OCI-LY7 (cell line): ENCODE results near the gene PLEKHM1. TPM values are rescaled to one million over a fixed set of nuclear protein-coding genes. Genes with fewer than 3 reads are reported as not detected.

ENCODE experiments used
- BruUV-seq: library from RNA; stranded (reverse); fragments of 400-500 nt; replicated peaks from 2 replicates; lab custom pipeline; 2021; lab: Mats Ljungman, UMichigan
- CTCF ChIA-PET: fragments of 300-600 bp; sonication (Branson Sonifier 250); formaldehyde crosslinking; loops from one replicate; lab custom pipeline; 2022; ENCODE audit warnings: antibody characterized with exemption; ENCODE audit not compliant: unreplicated experiment; lab: Charles Lee
- POLR2A ChIA-PET: fragments of 300-600 bp; sonication (Branson Sonifier 250); formaldehyde crosslinking; loops from one replicate; lab custom pipeline; 2022; ENCODE audit warnings: antibody characterized with exemption; lab: Charles Lee
- DNase-seq: peaks from one replicate; pipeline ENCODE4 v3.0.0-alpha.2; 2015; ENCODE audit warnings: low spot score
- H2AFZ ChIP-seq: fragments of 200-600 bp; sonication (generic), shearing (Covaris generic); 2 replicates; pipeline ENCODE4 v1.6.1; 2014; ENCODE audit warnings: mild to moderate bottlenecking, antibody characterized with exemption, low read length, moderate library complexity
- H3K27ac ChIP-seq: fragments of 200-600 bp; sonication (generic); 2 replicates; pipeline ENCODE4 v1.5.1; 2014; ENCODE audit warnings: mixed run types, low read depth, mild to moderate bottlenecking, moderate library complexity, low read length, inconsistent platforms; ENCODE audit not compliant: poor library complexity, severe bottlenecking
- H3K36me3 ChIP-seq: fragments of 200-600 bp; sonication (generic); 2 replicates; pipeline ENCODE4 v1.6.1; 2014; ENCODE audit warnings: mild to moderate bottlenecking, antibody characterized with exemption, low read length, moderate library complexity, mixed read lengths; ENCODE audit not compliant: insufficient read depth
- H3K4me1 ChIP-seq: fragments of 200-600 bp; sonication (generic); 2 replicates; pipeline ENCODE4 v1.5.1; 2014; ENCODE audit warnings: mild to moderate bottlenecking, low read length; ENCODE audit not compliant: insufficient read depth, poor library complexity, severe bottlenecking
- H3K4me2 ChIP-seq: fragments of 200-600 bp; sonication (generic); 2 replicates; pipeline ENCODE4 v1.6.1; 2014; ENCODE audit warnings: mild to moderate bottlenecking, low read length
- H3K4me3 ChIP-seq: fragments of 200-600 bp; sonication (generic); 2 replicates; pipeline ENCODE4 v1.5.1; 2014; ENCODE audit warnings: mild to moderate bottlenecking, low read depth, low read length; ENCODE audit not compliant: poor library complexity, severe bottlenecking
- H3K79me2 ChIP-seq: fragments of 200-600 bp; sonication (generic); 2 replicates; pipeline ENCODE4 v1.6.1; 2016; ENCODE audit warnings: low read depth, mild to moderate bottlenecking, low read length, moderate library complexity, mixed read lengths; ENCODE audit not compliant: insufficient read depth
- H3K9me2 ChIP-seq: fragments of 200-600 bp; sonication (generic); 2 replicates; pipeline ENCODE4 v1.6.1; 2016; ENCODE audit warnings: mild to moderate bottlenecking, low read length, mixed read lengths; ENCODE audit not compliant: insufficient read depth
- H3K9me3 ChIP-seq: fragments of 200-600 bp; sonication (generic); 2 replicates; pipeline ENCODE4 v1.6.1; 2014; ENCODE audit warnings: mild to moderate bottlenecking, mixed run types, low read length, mixed read lengths
- H4K20me1 ChIP-seq: fragments of 200-600 bp; sonication (generic); 2 replicates; pipeline ENCODE4 v1.6.1; 2014; ENCODE audit warnings: mild to moderate bottlenecking, antibody characterized with exemption, low read length, moderate library complexity, mixed read lengths; ENCODE audit not compliant: insufficient read depth
- CTCF ChIP-seq: fragments of 200-600 bp; sonication (generic); conservative IDR thresholded peaks from 2 replicates; pipeline ENCODE4 v1.5.1; 2014; ENCODE audit warnings: mild to moderate bottlenecking, antibody characterized with exemption, low read length, moderate library complexity, mixed read lengths
- EZH2phosphoT487 ChIP-seq: fragments of 200-600 bp; sonication (generic); IDR thresholded peaks from 2 replicates; pipeline ENCODE4 v1.6.1; 2018; ENCODE audit warnings: low read depth, borderline replicate concordance, mild to moderate bottlenecking, mixed run types, antibody characterized with exemption, low read length, moderate library complexity, mixed read lengths
- intact Hi-C: fragments of 100-400 bp; cut with micrococcal nuclease; formaldehyde crosslinking; loops from one replicate; pipeline ENCODE4 v1.10.0; 2022; ENCODE audit not compliant: unreplicated experiment
- total RNA-seq, 2 experiments: library from RNA; depleted of rRNA in 1 of 2; stranded (reverse); fragments of >200 nt in 1 of 2; shearing (Covaris generic) in 1 of 2; gene quantifications; 2 replicates each; pipeline ENCODE4 v1.2.3, GENCODE V29; 2014 to 2022

Gene PLEKHM1
- total RNA-seq, 2 experiments from 2014 or later = 11.8 to 29.3 TPM

- H3K4me2 ChIP-seq = no peak overlapping the region
- H3K36me3 ChIP-seq = peaks cover 33% of the 10 kb centered on the region; the same call in 1 of the 2 replicates
- no peak for DNase-seq
- no peak overlapping the region for H2AFZ ChIP-seq
- H3K9me3 ChIP-seq = no peaks in the 10 kb centered on the region
- no peaks in the 10 kb centered on the region for H4K20me1 ChIP-seq
- no peak overlapping the region for H3K4me3 ChIP-seq
- TF ChIP-seq EZH2phosphoT487 (no peak), CTCF (no peak)
- H3K4me1 ChIP-seq = peaks cover 4% of the 10 kb centered on the region
- H3K27ac ChIP-seq = no peak overlapping the region
- POLR2A ChIA-PET = interaction anchor here (1.7 kb wide), 1 partner anchor 16 kb away, joined by 5 read pairs; no protein-coding TSS in a partner anchor
- no TSS peak for BruUV-seq
- H3K79me2 ChIP-seq = no peaks in the 10 kb centered on the region
- CTCF ChIA-PET = interaction anchor here (1.0 kb wide), 1 partner anchor 26 kb away, joined by 3 read pairs; no protein-coding TSS in a partner anchor
- intact Hi-C loops = no loop called here
- H3K9me2 ChIP-seq = no peaks in the 10 kb centered on the region
Observed at GRCh38 chr17:45393411-45393810, 97.1 kb downstream of the PLEKHM1 start.

GRCh38 chr17:45391918-45392317 lies 98.6 kb downstream of the PLEKHM1 start:
- Histone ChIP-seq H3K9me3 (no peaks in the 10 kb centered on the region), H3K4me3 (no peak overlapping the region), H2AFZ (no peak overlapping the region), H3K79me2 (no peaks in the 10 kb centered on the region), H3K4me1 (peaks cover 4% of the 10 kb centered on the region), H4K20me1 (no peaks in the 10 kb centered on the region), H3K27ac (no peak overlapping the region), H3K4me2 (no peak overlapping the region), H3K9me2 (no peaks in the 10 kb centered on the region), H3K36me3 (peaks cover 23% of the 10 kb centered on the region; the same call in 1 of the 2 replicates)
- intact Hi-C loops = no loop called here
- BruUV-seq = no TSS peak
- no peak for DNase-seq
- TF ChIP-seq CTCF (no peak), EZH2phosphoT487 (no peak)
- POLR2A ChIA-PET = no interaction called here
- CTCF ChIA-PET = no interaction called here

- Histone ChIP-seq H3K4me1 (peaks cover 4% of the 10 kb centered on the region), H3K79me2 (no peaks in the 10 kb centered on the region), H4K20me1 (no peaks in the 10 kb centered on the region), H3K9me2 (no peaks in the 10 kb centered on the region), H3K27ac (no peak overlapping the region), H3K36me3 (peaks cover 21% of the 10 kb centered on the region; the same call in 1 of the 2 replicates), H2AFZ (no peak overlapping the region), H3K9me3 (no peaks in the 10 kb centered on the region), H3K4me3 (no peak overlapping the region), H3K4me2 (no peak overlapping the region)
- ChIA-PET POLR2A (no interaction called here), CTCF (interaction anchor here (0.6 kb wide), 1 partner anchor 35 kb away, joined by 4 read pairs; no protein-coding TSS in a partner anchor)
- intact Hi-C loops = no loop called here
- DNase-seq = no peak
- no TSS peak for BruUV-seq
- TF ChIP-seq EZH2phosphoT487 = no peak
- no peak for TF ChIP-seq CTCF
Observed at GRCh38 chr17:45391291-45391690, 99.2 kb downstream of the PLEKHM1 start.
